Measurements from ENCODE around the gene LRRC27. TPM values are rescaled to one million over a fixed set of nuclear protein-coding genes. Genes with fewer than 3 reads are reported as not detected.
A peak's percentile ranks its signal among the peaks of the same experiment; 100 is the strongest.

LRRC27 gene
- polyA plus RNA-seq, 3 donors = 21.1 to 41.9 (median 25.8) TPM

DNA sequence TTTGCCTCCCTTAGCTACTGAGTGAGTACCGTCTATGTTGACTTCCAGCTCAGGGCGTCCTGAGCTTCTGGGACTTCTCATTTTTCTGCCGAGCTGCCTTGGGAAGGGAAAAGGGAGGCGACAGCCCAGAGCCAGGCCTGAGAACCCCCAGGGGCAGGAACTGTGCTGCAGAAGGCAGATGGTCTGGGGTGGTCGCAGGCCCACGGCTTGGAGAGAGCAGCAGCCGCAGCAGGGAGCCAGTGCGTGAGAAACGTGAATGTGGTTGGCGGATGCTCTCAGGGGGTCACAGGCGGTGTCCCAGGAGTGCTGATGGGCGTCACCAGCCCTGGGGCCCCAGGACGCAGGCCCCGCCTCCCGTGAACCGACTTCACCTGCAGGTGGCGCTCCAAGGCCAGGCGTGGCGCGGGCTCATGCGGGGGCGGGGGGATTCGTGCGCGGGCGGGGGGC, 55.8 kb downstream of the LRRC27 start:
- peak in 1 of 3 donors; percentile 79 for DNase-seq (ENCODE audit: low read depth in 3 of 3, low spot score in 2 of 3)

DNA sequence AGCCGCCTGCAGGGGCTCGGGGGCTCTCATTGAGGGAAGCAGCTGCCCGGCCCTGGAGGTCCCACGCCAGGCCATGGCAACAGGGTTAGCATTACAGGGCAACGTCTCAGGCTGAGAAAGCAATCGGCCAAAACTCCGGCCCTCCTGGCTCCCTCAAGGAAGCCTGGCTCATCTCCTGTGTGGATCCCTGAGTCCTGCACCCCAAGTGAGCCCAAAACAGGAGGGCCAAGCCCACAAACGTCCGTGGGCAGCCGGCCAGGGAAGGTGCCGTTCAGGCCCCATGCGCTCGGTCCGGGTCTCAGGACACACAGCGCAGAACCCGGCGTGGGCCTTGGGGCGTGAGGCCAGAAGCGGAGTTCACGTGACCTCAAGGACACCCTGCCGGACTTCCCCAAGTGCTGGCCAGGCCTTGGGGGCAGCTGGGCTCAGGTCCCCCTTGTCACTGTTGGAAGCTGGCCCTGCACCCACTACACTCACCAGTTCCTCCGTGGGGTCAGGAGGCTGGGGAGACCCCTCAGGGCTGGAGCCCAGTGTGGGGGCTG, 57.0 kb downstream of the LRRC27 start:
- no peak for DNase-seq (ENCODE audit: low read depth in 3 of 3, low spot score in 2 of 3)

DNA sequence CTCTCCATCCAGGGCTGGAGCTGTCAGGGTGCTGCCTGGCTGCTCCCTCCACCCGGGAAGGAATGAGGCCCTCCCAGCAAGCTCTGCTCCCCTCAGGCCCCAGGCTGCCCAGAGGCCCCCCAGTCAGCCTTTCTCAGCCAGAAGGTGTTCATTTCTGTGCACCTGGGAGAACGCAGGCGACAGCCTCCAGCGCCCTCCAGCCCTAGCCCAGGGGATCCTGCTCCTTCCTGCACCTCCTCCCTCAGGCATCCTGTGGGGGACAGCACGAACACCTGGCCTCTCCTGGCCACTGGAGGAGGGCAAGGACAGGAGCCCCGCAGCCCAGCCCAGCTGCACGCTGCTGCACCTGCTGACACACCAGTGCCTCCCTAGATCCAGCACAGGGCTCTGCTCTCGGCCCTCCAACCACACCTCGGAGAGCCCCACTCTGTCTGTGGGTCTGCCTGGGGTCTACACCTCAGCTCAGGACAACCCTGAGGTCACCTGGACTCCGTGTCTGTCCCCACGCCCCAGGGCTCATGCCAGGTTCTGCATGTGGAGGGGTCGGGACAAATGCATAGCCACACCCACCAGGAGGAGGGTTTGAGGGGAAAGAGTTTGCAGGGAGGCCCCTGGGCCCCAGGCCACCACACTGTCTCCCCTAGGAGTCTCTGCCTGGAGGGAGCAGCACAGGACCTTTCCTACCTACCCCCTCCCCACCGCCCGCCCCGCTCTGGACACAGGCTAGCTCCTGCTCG, 57.6 kb downstream of the LRRC27 start:
- DNase-seq (ENCODE audit: low read depth in 3 of 3, low spot score in 2 of 3) = no peak

DNA sequence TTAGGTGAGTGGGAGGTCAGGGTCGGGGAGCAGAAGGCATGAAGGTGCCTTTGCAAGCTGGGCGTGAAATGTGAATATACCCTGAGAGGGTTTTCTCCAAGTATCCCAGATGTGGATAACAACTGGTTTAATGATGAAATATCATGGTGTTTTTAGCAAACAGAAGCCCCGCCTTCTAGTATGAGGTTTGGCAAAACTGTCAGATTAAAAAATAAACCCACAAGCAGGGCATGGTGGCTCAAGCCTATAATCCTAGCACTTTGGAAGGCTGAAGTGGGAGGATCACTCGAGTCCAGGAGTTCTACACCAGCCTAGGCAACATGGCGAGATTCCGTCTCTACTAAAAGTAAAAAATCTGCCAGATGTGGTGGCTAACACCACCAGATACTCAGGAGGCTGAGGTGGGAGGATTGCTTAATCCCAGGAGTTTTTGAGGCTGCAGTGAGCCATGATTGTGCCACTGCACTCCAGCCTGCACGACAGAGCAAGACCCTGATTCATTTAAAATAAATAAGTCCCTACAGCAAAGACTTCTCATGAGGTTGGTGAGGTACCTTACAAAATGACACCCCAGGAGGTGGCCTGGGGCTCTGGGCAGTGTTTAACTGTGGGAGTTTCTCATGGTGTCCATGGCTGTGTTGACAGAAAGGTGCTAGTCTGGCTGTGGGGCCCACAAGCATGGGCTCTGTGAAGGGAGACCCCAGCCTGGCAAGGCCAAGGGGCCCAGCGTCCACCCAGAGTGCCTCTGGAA, 58.4 kb downstream of the LRRC27 start:
- DNase-seq (ENCODE audit: low read depth in 3 of 3, low spot score in 2 of 3) = no peak

DNA sequence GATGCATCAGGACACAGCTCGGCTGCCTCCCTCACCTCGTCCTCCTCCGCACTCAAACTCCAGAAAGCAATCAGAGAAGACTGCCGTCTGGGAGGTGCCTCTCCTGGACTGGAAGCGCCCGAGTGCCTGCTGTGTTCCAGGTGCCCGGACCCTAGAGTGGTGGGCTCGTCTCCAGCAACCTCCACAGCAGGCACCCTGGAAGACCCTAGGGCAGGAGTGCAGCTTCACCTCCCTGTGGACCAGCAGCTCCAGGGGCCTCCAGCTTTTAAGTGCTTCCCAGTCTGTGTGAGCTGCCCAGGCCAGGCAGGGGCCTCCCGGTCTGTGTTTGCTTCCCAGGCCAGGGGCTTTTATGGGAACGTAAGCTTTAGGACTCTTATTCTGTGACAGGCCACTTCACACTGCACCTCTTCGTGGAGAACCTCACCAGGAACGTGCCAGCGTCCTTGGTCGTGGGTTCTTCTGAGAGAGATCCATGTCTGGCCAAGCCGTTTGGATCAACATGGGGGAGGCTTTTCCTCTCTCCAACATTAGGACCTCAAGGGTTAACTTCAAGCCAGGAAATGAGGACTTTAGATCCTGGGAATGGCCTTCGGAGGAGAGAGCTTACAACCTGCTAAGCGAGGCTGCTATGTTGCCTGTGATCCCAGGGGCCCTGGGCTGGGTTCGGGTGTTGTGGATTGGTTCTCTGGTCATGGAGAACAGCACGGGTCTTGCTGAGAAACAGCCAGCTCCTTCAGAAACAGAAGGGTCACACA, 59.1 kb downstream of the LRRC27 start:
- no peak for DNase-seq (ENCODE audit: low read depth in 3 of 3, low spot score in 2 of 3)

DNA sequence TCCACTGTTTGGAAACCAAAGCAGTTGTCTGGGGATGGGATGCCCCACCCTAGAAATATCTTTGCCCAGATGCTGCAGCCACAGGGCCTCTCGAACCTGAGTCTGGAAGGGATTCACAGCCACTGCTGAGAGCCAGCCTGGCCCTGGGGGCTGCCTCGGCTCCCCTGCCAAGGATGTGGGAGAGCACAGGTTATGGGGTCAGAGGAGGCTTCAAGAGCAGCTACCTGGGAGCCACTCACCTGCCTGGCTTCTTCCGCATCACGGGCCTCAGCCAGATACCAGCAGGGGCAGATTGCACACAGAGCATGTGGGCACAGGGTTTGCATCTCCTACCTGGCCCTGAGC, 59.7 kb downstream of the LRRC27 start:
- DNase-seq (ENCODE audit: low read depth in 3 of 3, low spot score in 2 of 3) = no peak

DNA sequence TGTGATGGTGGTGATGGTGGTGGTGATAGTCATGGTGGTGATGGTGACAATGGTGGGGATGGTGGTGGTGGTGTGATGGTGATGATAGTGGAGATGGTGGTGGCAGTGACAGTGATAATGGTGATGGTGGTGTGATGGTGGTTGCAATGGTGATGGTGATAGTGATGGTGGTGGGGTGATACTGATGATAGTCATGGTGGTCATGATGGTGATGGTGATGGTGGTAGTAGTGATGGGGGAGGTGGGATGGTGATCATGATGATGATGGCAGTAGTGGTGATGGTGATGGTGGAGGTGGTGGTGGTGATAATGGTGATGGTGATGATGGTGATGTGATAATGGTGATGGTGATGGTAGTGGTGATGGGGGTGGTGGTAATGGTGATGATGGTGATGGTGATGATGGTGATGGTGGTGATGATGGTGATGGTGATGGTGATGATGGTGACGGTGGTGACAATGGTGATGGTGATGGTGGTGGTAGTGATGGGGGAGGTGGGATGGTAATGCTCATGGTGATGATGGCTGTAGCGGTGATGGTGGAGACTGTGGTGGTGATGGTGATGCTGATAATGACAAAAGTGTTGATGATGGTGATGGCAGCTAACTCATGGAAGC, 60.3 kb downstream of the LRRC27 start:
- no peak for DNase-seq (ENCODE audit: low read depth in 3 of 3, low spot score in 2 of 3)

DNA sequence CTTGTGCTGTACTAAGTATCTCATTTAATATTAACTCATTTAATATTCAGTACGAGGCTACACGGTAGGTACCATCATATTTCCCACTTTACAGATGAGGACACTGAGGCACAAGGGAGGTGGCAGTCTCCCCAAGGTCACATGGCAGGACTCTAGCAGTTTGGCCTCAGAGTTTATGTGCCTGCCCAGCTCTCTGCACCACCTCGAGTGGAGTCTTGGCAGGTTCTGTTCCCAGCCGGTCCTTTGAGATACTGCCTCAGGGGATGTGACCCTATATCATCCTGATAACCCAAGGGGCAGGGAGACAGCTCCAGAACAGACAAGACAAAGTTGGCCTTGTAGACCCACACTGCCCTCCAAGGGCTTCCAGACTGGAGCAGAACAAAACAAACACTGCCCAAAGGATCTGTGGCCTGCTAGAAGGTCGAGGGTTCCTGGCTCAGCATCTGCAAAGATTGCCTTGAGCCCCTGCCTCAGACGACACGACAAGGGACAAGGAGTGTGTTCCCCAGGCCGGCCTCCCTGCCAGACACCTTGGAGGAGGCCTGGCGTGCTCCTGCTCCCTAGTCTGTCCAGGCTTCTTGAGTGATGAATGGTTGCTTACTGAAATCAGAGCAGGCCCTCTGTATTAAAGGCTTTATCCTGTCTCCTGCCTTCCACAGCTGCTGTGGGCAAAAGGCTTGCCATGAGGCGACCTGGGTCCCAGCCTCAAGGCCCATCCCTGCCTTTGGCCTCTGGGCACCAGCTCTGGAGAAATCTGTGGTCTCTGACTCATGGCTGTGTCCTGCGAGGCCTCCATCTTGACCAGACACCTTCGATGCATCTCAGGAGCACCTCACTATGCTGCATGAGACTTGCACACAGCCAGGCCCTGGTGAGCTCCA, 61.1 kb downstream of the LRRC27 start:
- DNase-seq (ENCODE audit: low read depth in 3 of 3, low spot score in 2 of 3) = no peak

DNA sequence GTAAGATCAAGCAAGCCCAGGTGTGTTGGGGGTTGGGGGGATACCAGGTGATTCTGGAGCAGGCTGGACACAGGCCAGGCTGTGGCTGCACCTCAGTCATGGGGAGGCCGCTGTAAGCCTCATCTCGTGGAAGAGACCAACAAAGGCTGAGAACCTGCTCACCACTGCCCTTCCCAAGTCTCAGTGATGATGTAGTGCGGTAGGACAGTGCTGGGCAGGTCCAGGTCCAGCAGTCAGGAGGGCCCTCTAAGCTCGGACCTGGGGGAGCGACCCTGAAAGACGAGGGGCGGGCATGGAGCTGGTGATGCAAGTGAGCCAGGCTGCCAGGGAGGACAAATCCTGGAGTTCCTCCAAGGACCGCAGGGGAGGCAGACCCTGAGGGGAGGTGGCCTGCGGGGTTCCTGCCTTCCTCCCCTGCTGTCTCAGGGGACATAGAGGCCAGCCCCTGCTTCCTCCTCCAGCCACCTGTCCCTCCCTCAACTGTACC, 61.7 kb downstream of the LRRC27 start:
- no peak for DNase-seq (ENCODE audit: low read depth in 3 of 3, low spot score in 2 of 3)

DNA sequence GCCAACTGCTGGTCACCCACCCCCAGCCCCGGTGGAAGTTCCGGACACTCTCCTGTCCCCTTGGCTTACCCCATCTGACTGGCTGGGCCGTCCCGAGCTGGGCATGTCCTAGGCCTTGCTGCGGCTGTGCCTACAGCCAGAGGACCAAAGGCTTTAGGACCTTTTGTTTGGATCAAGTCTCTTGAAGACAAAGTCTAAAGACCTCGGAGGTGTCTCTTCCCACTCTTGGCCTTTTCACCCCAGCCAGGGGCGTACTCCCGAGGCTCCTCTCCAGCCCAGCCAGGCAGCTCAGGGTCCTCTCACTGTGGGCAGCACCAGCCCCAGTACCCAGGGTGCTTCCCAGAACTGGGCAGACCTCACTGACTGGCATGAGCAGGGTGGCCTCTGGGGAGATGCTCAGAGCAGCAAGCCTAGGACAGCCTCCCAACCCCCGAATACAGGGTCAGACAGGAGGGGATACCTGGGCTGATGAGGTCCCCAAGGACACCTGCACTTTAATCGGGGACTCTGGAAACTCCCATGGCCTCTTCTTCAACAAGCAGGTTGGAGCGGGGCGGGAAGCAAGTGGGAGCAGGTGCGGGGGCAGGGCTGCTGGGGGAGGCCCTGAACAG, 62.3 kb downstream of the LRRC27 start:
- DNase-seq (ENCODE audit: low read depth in 3 of 3, low spot score in 2 of 3) = no peak

DNA sequence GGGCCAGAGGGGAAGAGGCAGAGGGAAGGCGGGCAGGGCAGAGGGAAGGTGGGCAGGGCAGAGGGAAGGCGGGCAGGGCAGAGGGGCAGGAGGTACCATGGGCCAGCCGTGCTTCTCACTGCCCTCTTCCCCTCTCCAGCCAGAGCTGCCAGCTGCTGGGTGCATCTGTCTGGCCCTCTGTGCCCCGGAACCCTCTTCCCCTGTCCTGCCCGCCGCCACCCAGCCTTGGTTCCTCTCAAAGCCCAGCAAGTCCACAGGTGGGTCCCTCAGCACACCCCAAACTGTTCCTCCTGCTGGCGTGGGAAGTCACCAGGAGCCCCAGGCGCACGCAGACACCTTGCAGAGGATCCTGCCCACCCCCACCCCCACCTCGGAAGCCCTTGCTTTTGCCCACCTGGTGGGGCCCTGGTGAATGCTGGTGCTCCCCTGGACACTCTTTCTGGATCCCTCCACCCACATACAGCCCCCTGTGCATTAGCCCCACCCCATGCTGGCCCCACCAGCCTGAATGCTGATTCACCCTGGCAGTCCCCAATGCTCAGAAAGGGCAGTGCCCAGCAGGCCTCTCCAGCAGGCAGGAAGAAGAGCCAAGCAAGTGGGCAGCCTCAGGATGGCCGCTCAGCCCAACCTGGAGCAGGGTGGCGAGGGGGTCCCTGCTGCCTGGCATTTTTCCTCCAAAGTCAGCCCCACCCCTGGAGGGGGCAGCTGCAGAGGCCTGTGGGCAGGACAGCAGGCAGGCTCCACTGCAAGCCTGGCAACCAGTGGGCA, 63.1 kb downstream of the LRRC27 start:
- DNase-seq (ENCODE audit: low read depth in 3 of 3, low spot score in 2 of 3) = no peak

DNA sequence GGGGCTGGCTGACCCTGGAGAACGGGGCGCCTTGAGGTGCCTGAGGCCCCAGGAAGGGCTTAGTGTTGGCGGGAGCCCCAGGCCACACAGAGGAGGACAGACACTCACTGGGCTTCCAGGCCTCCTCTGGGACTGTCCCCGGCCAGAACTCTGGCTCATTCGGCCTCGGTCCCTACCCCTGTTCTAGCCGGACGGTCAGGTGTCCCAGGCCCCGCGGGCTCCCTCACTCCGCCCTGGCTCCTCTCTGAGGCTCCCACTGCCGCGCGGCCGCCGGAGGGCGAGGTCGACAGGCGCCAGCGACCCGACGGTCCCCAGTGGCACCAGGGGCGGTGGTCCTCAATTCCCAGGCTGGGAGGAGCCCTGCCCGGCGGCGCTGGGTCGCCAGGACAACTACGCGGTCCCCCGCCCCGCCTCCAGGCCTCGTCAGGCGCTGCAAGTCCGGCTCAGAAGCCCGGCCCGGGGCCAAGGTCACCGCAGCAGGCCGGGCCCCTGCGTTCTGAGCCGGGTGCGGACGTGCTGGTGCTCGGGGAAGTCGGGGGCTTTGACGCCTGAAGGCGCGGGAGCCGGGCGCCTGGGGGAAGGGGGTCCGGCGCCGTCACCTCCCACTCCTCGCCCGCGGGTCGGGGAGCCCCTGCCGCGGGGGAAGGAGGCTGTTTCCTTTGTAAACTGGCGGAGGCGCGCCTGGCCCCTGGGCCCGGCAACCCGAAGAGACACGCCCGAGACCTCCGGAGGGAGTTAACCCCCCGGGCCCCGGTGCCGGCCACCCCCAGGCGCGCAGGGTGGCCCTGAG, 63.9 kb downstream of the LRRC27 start:
- no peak for DNase-seq (ENCODE audit: low read depth in 3 of 3, low spot score in 2 of 3)

DNA sequence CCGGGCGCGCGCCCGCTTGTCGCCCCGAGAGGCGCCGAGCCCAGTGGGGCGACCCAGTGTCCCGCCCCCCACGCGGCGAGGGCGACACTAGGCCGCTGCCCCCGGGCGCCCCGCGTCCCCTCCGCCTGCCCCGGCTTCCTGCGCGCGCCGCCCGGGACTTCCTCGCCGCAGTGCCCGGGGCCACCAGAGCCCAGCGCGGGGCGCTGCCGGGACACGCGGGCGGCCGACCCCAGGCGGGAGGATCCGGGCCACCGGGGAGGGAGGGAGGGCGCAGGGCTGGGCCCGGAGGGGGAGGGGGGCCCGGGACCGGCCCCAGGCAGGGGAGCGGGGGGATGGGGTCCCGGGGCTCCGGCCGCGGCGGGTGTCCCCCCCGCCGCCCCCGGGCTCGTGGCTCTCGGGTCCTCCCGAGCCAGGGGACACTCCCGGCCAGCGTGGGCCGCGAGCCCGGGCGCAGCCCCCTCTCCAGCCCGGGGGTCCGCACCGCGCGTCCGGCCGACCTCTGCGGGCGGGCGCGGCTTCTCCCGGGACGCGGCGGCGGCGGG, 64.6 kb downstream of the LRRC27 start:
- peak in 1 of 3 donors; percentile 69 for DNase-seq (ENCODE audit: low read depth in 3 of 3, low spot score in 2 of 3)

DNA sequence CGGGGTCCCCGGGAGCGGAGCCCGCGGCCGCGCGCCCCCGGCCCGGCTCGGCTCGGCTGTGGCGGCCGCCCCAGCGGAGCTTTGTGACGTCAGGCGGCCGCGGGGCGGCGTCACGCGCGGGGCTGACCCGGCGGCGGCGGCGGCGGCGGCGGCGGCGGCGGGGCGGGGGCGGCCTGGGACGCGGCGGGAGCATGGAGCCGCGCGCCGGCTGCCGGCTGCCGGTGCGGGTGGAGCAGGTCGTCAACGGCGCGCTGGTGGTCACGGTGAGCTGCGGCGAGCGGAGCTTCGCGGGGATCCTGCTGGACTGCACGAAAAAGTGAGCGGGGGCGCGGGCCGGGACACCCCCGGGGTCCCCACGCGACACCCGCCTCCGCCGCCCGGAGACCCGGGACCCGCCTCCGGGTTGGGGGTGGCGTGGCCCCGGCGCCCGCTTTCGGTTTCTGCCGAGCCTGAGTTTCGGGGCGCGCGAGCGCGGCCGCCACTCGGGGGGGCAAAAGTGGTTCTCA, 65.1 kb downstream of the LRRC27 start, which contains the start of gene PWWP2B:
Gene PWWP2B, plus strand, starts transcription at position 165 of the 506 bp plus-strand sequence. Its CDS starts 27 bp downstream, at position 192.
- no peak for DNase-seq (ENCODE audit: low read depth in 3 of 3, low spot score in 2 of 3)

DNA sequence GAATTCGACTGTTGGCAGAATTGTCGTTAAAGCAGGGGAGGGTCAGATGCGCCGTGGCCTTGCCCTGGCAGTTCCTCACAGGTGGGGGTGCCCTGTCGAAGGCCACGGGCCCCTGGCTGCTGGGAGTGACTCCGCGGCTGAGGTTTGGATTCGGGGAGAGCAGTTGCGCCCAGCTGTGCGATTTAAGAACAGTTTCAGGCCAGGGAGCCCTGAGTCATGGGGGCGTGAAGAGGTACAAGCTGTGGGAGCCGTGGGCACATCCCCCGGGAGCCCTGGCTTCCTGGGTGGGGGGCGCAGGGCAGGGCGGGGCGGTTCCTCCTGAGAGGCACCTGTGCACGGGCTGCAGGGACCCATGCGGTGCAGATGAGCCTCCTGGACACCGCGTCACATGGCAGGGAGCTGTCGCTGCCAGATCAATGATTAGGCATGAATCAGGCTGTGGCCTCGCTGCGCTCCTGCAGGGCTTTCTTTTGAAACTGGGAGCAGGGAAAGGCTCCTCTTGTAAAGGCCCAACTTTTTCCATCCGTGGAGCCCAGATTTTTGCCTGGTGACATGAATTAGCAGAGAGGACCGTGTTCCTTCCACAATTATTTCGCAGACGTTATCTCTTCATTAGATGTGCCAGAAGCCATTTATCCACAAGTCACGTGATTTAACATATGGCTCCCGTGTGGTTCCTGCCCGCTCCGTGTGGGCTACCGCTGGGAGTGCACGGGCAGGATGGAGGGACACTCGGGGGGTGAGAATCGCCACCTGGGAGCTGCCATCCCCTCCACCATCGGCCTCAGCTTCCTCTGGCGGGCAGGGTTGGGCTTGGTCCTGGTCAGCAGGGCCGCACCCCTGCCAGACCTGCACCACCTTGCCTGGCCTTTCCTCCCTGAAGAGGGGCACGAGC, 65.9 kb downstream of the LRRC27 start:
- no peak for DNase-seq (ENCODE audit: low read depth in 3 of 3, low spot score in 2 of 3)

DNA sequence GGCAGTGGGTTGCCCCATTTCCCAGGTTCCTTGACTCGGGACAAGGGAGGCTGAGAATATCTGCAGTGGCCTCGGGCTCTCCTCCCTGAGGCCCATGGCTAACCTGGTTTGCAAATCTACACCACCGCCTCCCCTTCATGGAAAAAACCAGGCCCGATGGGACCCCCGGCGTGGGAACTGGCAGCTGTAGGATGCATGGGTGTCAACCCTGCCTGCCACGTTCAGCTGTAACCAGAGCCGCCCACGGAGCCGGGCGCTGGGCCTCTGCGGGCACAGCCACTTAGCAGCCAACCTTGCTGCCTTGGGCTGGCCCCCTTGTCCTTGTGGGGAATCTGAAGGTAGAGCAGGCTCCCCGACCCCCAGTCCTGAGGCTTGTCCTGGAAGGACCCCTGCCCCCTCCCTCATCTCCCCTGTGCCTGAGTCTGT, 66.6 kb downstream of the LRRC27 start:
- DNase-seq (ENCODE audit: low read depth in 3 of 3, low spot score in 2 of 3) = no peak
